DND-41 (cell line): ENCODE results near the gene DGKI.

ENCODE experiments used
- EZH2 ChIP-seq: IDR thresholded peaks from 3 replicates; pipeline ENCODE4 v1.6.1; 2012; ENCODE audit warnings: borderline replicate concordance, low read depth, mild to moderate bottlenecking, moderate library complexity, low read length, inconsistent platforms; ENCODE audit not compliant: severe bottlenecking
- TF ChIP-seq, protein P1 (sequence below): IDR thresholded peaks from 2 replicates; pipeline ENCODE4 v1.5.1; 2012; ENCODE audit warnings: borderline replicate concordance, low read length, moderate library complexity, mild to moderate bottlenecking; ENCODE audit not compliant: poor library complexity, severe bottlenecking; ENCODE audit errors: extremely low read depth

DNA sequence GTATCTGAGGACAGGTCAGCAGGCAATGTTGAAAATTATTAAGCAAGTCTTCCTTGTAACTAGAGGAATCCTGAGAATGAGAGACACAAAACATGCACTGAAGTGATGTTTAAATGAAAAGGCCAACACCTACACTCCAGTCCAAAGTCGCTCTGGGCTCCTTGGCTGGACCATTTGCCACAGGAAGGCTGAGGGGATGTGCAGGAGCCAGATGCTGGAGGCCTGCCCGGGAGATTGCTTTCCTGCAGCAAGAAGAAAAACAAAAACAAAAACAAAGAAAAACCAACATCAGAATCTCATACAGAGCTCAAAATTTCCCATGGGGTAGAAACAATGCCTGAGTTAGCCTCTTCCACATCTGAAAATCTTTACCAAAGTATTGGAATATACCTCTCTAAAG, 157.0 kb downstream of the DGKI start:
- TF ChIP-seq, protein P1, sequence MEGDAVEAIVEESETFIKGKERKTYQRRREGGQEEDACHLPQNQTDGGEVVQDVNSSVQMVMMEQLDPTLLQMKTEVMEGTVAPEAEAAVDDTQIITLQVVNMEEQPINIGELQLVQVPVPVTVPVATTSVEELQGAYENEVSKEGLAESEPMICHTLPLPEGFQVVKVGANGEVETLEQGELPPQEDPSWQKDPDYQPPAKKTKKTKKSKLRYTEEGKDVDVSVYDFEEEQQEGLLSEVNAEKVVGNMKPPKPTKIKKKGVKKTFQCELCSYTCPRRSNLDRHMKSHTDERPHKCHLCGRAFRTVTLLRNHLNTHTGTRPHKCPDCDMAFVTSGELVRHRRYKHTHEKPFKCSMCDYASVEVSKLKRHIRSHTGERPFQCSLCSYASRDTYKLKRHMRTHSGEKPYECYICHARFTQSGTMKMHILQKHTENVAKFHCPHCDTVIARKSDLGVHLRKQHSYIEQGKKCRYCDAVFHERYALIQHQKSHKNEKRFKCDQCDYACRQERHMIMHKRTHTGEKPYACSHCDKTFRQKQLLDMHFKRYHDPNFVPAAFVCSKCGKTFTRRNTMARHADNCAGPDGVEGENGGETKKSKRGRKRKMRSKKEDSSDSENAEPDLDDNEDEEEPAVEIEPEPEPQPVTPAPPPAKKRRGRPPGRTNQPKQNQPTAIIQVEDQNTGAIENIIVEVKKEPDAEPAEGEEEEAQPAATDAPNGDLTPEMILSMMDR: no peak
- no peak for TF ChIP-seq EZH2
